ENCODE measurements around the gene SLC39A11.

Gene SLC39A11

GRCh38 chr17:72617557-72617956, 474.9 kb downstream of the SLC39A11 start:
- in situ Hi-C loops (cut with MboI; ENCODE audit: low pct_unique_long_range_greater_than_20kb, low sequenced_read_pairs, unreplicated experiment): no loop called here
- no peak for TF ChIP-seq CTCF (IDR thresholded peaks at IDR 0.05; ENCODE audit: extremely low read depth, insufficient read depth, missing control alignments)
- no peak for DNase-seq (ENCODE audit: low spot score)

DNA sequence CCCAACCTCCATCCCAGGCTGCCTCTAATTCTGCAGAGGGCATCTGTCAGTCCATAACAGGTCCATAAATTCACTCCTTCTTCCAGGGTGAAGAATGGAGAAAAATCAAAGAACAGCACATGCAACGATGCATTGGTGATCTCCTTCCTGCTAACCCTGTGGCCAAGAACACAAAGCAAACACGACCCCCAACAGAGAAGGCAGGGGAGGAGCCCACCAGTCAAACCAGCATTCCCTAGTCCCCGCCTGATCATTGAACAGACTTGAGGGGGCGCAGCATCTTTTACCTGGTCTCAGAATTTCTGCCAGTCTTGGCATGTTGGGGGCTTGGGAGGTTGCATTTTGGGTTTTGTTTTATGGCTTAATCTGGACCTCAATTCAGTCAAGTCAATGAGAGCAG, 476.0 kb downstream of the SLC39A11 start:
- in situ Hi-C loops (cut with MboI; ENCODE audit: low pct_unique_long_range_greater_than_20kb, low sequenced_read_pairs, unreplicated experiment): no loop called here
- no peak for DNase-seq (ENCODE audit: low spot score)
- TF ChIP-seq CTCF (IDR thresholded peaks at IDR 0.05; ENCODE audit: extremely low read depth, insufficient read depth, missing control alignments): no peak

DNA sequence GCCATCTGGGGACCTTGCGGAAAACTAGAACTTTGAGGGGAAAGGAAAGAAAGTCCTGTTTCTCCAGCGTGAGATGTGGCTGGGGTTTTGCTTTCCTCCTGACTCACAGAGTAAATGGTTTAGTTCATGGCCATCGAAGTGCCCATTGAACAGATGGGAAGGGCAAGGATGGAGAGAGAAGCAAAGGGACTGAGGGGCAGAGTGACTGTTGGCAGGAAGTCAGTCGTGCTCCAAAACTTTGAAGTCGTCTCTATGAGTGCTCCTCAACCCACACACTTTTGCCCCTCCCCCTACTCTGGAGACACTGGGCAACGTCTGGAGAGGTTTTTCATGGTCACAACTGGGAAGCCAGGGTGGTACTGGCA, 476.9 kb downstream of the SLC39A11 start:
- TF ChIP-seq CTCF (IDR thresholded peaks at IDR 0.05; ENCODE audit: extremely low read depth, insufficient read depth, missing control alignments): no peak
- DNase-seq (ENCODE audit: low spot score): no peak
- in situ Hi-C loops (cut with MboI; ENCODE audit: low pct_unique_long_range_greater_than_20kb, low sequenced_read_pairs, unreplicated experiment): no loop called here

GRCh38 chr17:72614871-72615626, 477.4 kb downstream of the SLC39A11 start:
- no peak for DNase-seq (ENCODE audit: low spot score)
- TF ChIP-seq CTCF (IDR thresholded peaks at IDR 0.05; ENCODE audit: extremely low read depth, insufficient read depth, missing control alignments): no peak
- in situ Hi-C loops (cut with MboI; ENCODE audit: low pct_unique_long_range_greater_than_20kb, low sequenced_read_pairs, unreplicated experiment): no loop called here

GRCh38 chr17:72614476-72614870, 478.0 kb downstream of the SLC39A11 start:
- no peak for DNase-seq (ENCODE audit: low spot score)
- in situ Hi-C loops (cut with MboI; ENCODE audit: low pct_unique_long_range_greater_than_20kb, low sequenced_read_pairs, unreplicated experiment): no loop called here
- no peak for TF ChIP-seq CTCF (IDR thresholded peaks at IDR 0.05; ENCODE audit: extremely low read depth, insufficient read depth, missing control alignments)

GRCh38 chr17:72613806-72614292, 478.6 kb downstream of the SLC39A11 start:
- DNase-seq (ENCODE audit: low spot score): no peak
- in situ Hi-C loops (cut with MboI; ENCODE audit: low pct_unique_long_range_greater_than_20kb, low sequenced_read_pairs, unreplicated experiment): no loop called here
- no peak for TF ChIP-seq CTCF (IDR thresholded peaks at IDR 0.05; ENCODE audit: extremely low read depth, insufficient read depth, missing control alignments)
